IMR-90 (cell line): ENCODE results near the gene PC.

ENCODE experiments used
- BHLHE40 ChIP-seq: fragments of 150-350 bp; IDR thresholded peaks from 2 replicates; pipeline ENCODE4 v1.6.1; 2016; ENCODE audit warnings: mild to moderate bottlenecking, low read depth, low read length
- CEBPB ChIP-seq: IDR thresholded peaks from 2 replicates; pipeline ENCODE4 v1.6.1; 2012; ENCODE audit warnings: low read depth, low read length, improper control_type of control experiment
- CTCF ChIP-seq: conservative IDR thresholded peaks from 2 replicates; pipeline ENCODE4 v1.5.1; 2012; ENCODE audit warnings: mild to moderate bottlenecking, low read depth, low read length, improper control_type of control experiment
- POLR2A ChIP-seq: IDR thresholded peaks from 2 replicates; pipeline ENCODE4 v1.6.1; 2012; ENCODE audit warnings: mild to moderate bottlenecking, low read depth, low read length

GRCh38 chr11:66985508-66986177 lies 27.5 kb upstream of the PC start:
- no peak for TF ChIP-seq POLR2A
- TF ChIP-seq BHLHE40, result no peak
- TF ChIP-seq CTCF, result no peak
- TF ChIP-seq CEBPB, result no peak
